ENCODE results near the gene VEZT.

VEZT gene

DNA sequence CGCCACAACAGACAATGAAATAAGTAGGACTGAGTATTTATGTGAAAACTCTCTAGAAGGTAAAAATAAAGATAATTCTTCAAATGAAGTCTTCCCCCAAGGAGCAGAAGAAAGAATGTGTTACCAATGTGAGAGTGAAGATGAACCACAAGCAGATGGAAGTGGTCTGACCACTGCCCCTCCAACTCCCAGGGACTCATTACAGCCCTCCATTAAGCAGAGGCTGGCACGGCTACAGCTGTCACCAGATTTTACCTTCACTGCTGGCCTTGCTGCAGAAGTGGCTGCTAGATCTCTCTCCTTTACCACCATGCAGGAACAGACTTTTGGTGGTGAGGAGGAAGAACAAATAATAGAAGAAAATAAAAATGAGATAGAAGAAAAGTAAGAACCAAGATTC lies 82.7 kb downstream of the VEZT start:
- Histone ChIP-seq H3K36me3 (ENCODE audit: control insufficient read depth, low read length) (peaks cover 87% of the 10 kb centered on the region), H3F3A (ENCODE audit: control insufficient read depth, insufficient read depth) (0 out of 2 replicates have a peak, but pooled peaks cover 9% of the 10 kb centered on the region), H3K9me2 (replicated peaks; ENCODE audit: control insufficient read depth, low read length) (no peaks in the 10 kb centered on the region), H3K4me3 (ENCODE audit: low read length) (no peak overlapping the region), H3K4me1 (ENCODE audit: control insufficient read depth, low read length) (peaks cover 36% of the 10 kb centered on the region), H3K27me3 (ENCODE audit: control insufficient read depth, low read length) (no peaks in the 10 kb centered on the region), H3K9me3 (ENCODE audit: control insufficient read depth, insufficient read depth, low read length) (no peaks in the 10 kb centered on the region), H3K4me2 (ENCODE audit: low read length) (no peak overlapping the region), H3K79me2 (ENCODE audit: control insufficient read depth, low read length) (0 out of 2 replicates have a peak, but pooled peaks cover 2% of the 10 kb centered on the region), H4K20me1 (ENCODE audit: control insufficient read depth, insufficient read depth, low read depth, low read length) (no peaks in the 10 kb centered on the region), H3K27ac (ENCODE audit: low read depth, low read length) (no peak overlapping the region)
- no peak for TF ChIP-seq CTCF (IDR thresholded peaks at IDR 0.05; ENCODE audit: low read depth, low read length, poor library complexity, severe bottlenecking)
- TF ChIP-seq EZH2phosphoT487 (IDR thresholded peaks at IDR 0.05; ENCODE audit: borderline replicate concordance, low read length), result no peak

GRCh38 chr12:95303476-95303875 lies 85.9 kb downstream of the VEZT start:
- Histone ChIP-seq H3K27ac (ENCODE audit: low read depth, low read length) (no peak overlapping the region), H3K4me1 (ENCODE audit: control insufficient read depth, low read length) (peaks cover 36% of the 10 kb centered on the region), H3K36me3 (ENCODE audit: control insufficient read depth, low read length) (peaks cover 81% of the 10 kb centered on the region), H3K27me3 (ENCODE audit: control insufficient read depth, low read length) (no peaks in the 10 kb centered on the region), H4K20me1 (ENCODE audit: control insufficient read depth, insufficient read depth, low read depth, low read length) (no peaks in the 10 kb centered on the region), H3K4me3 (ENCODE audit: low read length) (no peak overlapping the region), H3K4me2 (ENCODE audit: low read length) (no peak overlapping the region), H3K79me2 (ENCODE audit: control insufficient read depth, low read length) (0 out of 2 replicates have a peak, but pooled peaks cover 2% of the 10 kb centered on the region), H3K9me3 (ENCODE audit: control insufficient read depth, insufficient read depth, low read length) (no peaks in the 10 kb centered on the region), H3F3A (ENCODE audit: control insufficient read depth, insufficient read depth) (0 out of 2 replicates have a peak, but pooled peaks cover 9% of the 10 kb centered on the region), H3K9me2 (replicated peaks; ENCODE audit: control insufficient read depth, low read length) (no peaks in the 10 kb centered on the region)
- TF ChIP-seq CTCF (IDR thresholded peaks at IDR 0.05; ENCODE audit: low read depth, low read length, poor library complexity, severe bottlenecking) (no peak), EZH2phosphoT487 (IDR thresholded peaks at IDR 0.05; ENCODE audit: borderline replicate concordance, low read length) (no peak)

DNA sequence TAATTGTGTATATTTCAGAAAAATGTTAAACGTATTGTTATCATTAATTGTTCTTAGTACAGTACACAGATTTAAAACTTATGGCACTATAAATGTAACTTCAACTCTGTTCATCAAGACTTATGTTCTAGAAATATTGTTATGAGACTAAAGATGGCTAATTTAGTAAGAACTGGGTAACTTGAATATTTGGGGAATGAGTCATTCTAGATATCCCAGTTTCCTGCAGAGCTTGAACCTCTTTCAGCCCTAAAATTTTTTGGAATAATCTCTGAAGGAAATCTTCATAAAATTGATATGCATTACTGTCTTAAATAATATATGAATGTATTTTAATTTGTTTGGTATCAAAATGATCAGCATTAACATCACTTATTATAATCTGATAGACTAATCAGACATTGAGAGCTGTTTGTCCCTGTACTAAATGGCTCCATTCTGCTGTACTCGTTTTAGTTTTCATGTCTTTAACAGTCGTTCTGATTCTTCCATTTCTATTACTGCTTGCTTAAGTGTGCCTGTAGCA lies 87.1 kb downstream of the VEZT start:
- no peak overlapping the region for H3K4me2 ChIP-seq (ENCODE audit: low read length)
- H4K20me1 ChIP-seq (ENCODE audit: control insufficient read depth, insufficient read depth, low read depth, low read length), result no peaks in the 10 kb centered on the region
- H3K9me2 ChIP-seq (replicated peaks; ENCODE audit: control insufficient read depth, low read length), result no peaks in the 10 kb centered on the region
- H3K36me3 ChIP-seq (ENCODE audit: control insufficient read depth, low read length), result peaks cover 79% of the 10 kb centered on the region
- H3K9me3 ChIP-seq (ENCODE audit: control insufficient read depth, insufficient read depth, low read length), result no peaks in the 10 kb centered on the region
- TF ChIP-seq CTCF (IDR thresholded peaks at IDR 0.05; ENCODE audit: low read depth, low read length, poor library complexity, severe bottlenecking) (no peak), EZH2phosphoT487 (IDR thresholded peaks at IDR 0.05; ENCODE audit: borderline replicate concordance, low read length) (no peak)
- no peaks in the 10 kb centered on the region for H3K27me3 ChIP-seq (ENCODE audit: control insufficient read depth, low read length)
- 0 out of 2 replicates have a peak, but pooled peaks cover 2% of the 10 kb centered on the region for H3K79me2 ChIP-seq (ENCODE audit: control insufficient read depth, low read length)
- H3F3A ChIP-seq (ENCODE audit: control insufficient read depth, insufficient read depth), result 0 out of 2 replicates have a peak, but pooled peaks cover 7% of the 10 kb centered on the region
- peaks cover 36% of the 10 kb centered on the region for H3K4me1 ChIP-seq (ENCODE audit: control insufficient read depth, low read length)
- no peak overlapping the region for H3K4me3 ChIP-seq (ENCODE audit: low read length)
- no peak overlapping the region for H3K27ac ChIP-seq (ENCODE audit: low read depth, low read length)

All from DOHH2 (cell line).